Fibroblast of peridontal ligament (primary cell): Measurements from ENCODE around the gene ANK3.

Experiments used
- DNase-seq: peaks from one replicate; pipeline ENCODE4 v3.0.0-alpha.2; 2010; ENCODE audit errors: extremely low read depth

The ANK3 gene

DNA sequence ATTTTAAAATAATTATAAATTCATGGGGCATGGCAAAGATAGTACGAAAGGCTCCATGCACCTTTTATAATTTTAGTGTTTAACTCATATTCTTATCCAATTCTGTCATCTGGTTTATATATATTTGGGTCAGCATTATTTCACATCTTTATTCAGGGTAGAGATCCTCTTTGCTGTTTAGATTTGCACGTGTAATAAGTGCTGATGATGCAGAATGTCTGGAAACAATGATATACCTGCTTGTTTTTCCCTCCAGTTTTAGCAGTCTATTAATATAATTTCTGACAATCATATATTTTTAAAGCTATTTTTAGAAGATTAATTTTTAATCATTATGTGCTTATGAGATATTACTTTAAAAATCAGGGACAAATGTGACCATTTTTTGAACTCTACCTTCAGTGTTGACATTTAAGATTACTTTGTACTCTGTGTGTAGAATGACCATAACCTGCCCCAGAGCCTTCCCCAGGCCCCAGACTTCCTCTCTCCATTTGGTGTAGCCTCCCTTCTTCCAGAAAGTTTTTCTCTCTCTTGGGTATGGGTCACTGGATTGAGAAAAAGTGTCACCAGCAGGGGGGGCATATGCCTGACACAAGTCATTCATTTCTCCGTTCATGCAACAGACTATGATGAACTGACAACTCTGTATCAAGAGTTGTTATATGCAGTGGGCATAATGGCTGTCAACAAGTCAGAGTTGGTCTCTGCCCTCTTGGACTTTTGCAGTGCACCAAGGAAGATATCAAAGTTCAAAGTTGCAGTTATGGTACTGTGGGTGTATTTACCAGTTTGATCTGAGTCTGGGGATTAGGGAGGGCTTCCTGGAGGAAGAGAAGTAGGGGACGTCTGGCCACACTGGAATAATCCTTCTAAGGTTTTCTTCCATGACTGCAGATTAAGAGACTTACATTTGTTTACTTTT lies 290.7 kb downstream of the ANK3 start:
- DNase-seq, result no peak

DNA sequence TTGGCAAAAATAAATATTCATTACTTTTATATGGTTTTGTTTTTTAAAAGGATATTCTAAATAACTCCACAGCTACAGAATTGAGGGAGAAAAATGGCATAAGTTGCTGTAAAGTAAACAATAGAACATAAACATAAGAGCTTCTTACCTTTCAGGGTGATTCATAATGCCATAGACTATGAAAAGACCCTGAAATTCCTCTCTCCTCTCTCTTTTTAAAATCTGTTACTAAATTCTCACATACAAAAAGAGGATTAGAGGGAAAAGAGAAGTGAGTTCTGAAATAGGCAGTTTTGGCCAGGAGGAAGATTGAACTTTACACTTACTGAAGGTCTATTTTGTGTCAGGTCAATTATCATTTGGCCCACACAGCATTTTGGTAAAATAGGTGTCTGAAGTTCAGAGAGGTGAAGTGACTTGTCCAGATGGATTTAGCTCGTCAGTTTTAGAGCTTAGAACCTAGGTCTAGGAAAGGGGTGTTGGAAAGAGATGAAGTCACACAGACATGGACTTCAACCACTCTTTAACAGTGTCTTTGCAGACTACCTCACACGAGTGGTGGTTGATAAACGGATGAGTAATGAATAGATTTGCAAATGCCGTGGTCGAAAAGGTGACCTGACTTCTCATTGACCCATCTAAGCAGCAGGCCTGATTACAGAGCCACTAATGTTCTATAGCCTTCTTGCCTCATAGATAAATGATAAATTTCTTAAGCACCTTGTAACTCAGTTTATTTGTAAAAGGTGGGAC lies 292.7 kb downstream of the ANK3 start:
- no peak for DNase-seq

DNA sequence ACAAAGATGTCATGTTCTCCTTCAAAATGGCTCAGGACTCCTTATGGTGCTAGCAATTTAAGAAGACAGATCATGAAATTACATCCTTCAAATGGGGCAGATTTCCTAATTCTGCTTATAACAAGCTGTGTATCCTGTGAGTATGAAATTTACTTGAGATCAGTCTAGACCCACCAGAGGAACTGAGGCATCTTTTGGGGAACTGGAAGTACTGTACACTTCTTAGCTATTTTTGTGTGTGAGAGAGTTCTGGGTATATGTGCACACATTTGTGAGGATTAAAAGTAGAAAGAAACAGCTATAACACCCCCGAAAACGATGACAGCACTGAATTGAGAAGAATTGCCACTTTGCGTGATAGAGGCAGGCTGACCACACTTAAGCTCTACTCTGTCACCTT lies 296.4 kb downstream of the ANK3 start:
- no peak for DNase-seq

DNA sequence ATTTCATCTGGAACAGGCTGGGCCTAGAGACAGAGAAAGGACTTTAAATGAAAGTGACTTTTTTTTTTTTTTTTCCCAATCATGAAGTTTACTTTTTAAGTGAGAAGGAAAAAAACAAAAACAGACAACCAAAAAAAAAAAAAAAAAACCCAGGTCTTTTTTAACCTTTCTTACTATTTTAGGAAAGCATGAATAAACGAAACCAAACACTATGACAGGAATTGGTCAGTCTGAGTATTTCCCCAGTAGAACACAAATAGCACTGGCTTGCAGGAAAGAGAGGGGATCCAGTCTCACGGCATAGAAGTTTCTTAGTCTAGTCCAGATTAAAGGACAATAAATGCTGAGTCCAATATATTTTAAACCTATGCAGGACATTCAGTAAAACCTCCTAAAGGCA lies 302.8 kb downstream of the ANK3 start:
- no peak for DNase-seq

DNA sequence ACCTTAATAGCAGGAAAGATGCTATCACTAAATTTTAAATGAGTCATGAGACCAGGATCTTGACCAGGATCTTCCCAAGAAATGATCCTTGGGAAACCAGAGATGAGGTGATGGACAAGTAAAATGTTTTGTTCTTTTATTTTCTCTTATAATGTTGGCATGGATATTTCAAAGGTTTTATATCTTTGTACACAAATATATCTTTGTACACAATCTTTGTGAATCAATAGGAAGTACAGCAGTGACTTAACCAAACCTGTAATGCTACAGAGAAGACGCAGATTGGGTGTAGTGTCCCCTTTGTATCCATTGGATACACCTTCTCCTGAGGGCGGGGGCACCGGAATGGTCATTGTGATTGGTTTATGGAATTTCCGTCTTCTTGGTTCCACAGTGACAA lies 303.3 kb downstream of the ANK3 start:
- DNase-seq, result no peak

DNA sequence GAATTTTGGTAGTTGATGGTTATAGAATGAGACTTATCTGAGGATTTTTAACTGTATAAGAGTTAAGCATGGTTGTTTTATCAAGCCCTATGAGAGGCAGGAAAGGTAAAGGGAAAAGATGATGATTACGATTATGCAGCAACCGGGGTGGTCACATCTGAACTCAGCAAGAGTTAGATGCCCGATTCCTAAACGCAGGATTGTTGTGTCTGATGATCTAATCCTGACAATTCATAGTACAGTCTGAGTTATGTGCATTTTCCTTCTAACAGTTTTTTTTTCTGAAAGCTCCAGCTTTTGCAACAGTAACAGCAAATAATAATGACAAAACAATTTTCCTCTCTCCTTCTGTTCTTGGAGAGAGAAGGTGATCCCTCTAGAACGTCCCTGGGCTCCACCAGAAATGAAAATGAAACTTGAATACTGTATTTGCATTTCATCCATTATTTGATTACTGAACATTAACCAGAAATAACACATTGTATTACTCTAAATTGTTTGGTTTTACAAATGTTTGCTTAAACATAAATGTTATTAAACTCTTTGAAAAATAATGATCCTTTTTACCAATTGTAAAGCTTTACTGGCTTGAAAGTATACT lies 306.8 kb downstream of the ANK3 start:
- no peak for DNase-seq

DNA sequence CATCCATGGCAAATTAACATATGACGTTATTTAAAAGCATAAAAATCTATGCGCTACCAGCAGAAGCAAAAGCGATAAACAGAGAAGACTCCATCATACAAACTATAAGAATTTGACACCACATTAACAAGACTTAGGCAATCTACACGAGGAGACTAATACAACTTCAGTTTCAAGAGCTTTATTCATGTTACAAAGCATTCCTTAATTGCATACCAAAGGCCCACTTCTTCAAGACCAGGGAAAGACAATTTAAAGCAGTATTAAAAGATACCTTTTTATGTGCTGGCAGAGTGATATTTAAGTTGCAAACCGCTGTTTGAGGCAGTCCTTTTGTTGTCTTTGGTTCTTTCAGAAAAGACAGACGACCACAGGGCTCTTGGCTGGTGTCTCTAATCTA lies 307.3 kb downstream of the ANK3 start:
- DNase-seq, result no peak

DNA sequence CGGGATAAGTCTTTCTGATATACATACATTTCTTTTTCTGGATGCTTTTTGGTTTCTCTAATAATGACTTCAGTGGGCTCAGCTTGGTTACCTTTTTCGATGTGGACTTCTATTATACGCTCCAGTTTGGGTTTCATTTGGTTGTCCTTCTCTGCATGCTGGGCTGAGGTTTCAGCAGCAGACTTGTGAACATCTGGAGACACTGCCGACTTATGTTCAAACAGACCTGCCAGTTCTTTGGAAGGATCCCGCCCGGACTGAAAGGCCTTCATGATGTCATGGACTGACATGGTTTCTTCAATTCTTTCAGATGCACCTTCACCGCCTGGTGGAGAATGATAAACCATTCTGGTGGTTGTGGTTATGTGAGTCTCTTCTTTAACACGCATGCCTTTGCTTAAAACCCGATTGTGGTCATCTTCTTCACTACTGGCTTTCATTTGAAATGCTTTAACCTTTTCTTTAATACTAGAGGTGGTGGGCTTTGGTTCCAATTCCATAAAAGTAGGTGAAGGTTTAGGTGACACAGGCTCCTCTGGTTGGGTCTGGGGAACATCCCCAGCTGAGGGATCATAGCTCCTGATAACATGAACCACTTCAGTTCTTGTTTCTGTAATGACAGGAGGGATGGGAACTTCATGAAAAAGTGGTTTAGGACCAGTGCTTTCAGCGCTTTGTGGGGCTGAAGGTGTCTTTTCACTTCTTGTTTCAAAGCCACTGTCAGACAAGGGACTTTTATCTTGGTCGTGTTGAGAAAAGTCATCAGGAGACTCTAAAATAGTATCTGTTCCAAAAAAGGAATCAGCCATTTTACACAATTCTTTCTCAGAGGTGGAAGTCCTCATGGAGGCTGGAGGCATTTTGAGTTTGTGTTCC lies 315.7 kb downstream of the ANK3 start:
- no peak for DNase-seq

DNA sequence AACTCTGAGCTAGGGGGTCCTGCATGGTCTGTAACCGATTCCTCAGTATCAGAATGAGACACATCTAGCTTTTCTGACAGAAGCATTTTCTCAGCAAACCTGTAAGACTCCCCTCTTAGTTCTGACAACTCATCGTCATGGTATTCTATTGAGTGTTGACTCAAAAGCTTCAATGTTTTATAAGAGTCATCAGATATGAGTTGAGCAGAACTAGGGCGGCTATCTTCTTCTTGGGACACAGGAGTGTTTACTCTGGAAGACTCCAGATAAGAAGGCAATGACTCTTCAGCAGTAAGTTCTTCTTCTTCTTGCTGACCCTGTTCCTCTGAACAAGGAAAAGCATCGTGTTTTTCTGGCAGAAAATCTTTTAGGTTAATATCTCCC lies 316.3 kb downstream of the ANK3 start:
- no peak for DNase-seq

DNA sequence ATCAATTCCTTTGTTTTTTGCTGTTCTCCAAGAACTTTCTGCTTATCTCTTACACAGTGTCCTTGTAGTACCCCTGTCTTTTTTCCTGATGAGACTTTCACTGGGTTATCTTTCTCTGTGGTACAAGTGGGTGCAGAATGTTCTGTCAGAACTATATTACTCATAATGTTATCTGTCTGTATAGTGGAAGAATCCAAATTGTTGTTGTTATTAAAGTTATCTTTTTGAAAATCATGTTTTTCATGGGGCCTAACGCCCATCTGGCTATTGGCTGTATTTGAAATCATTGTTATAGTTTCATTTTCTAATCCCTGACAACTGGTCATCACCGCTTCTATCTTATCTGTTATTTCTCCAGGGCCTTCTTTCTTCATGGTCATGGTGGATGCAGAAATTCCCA lies 320.4 kb downstream of the ANK3 start:
- DNase-seq, result no peak

DNA sequence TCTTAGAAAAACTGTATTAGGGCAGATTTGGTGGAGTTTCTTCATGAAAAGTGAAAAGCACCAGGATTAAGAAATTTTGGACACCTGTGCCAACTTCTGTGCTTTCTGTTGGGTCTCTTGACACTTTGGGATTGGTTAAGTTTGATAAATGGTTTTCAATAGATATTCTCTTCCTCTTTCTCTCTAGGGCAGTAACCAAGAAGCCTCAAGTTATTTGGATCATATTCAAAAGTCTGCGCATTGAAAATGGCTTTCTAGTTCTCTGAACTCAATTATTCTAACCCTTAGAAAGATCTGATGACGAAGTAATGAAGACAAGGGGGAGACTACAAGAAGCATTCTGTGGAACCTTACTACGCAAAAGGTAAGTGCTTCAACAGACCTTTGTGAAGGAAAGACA lies 339.3 kb downstream of the ANK3 start:
- no peak for DNase-seq

DNA sequence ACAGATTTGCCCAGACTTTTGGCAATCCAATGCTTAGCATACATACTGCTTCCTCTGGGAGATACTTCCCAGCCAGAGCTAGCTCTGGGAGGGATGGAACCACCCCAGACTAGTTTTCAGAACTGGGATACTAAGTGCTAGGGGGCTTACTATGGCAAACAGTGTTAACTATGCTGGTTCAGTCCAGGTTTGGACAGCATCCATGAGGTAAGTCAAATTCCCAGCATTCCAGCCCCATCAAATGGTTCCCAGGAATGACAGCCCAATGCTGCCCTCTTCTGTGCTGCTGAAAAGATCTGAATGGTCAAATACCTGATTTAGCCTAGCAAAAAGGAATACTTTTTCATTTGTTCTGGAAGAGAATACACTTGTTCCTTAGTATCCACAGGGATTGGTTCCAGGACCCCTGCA lies 341.6 kb downstream of the ANK3 start:
- DNase-seq, result no peak

DNA sequence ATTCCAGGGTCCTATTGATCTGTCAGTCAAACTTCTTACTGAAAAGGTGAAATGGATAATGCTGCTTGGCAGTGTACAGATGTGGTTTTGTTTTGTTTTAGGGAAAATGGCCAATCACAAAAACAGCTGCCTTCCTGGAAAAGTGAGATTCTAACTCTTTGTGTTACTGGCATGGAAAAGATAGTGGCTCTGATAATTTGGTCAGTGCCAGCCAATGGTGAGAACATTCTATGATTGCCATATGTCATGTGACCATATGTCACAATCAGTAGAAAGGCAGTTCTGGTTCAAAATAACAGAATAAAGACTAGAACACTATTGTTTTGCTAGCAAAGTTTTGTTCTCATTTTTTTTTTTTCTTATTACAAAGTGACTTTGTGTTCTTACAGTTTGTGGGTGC lies 344.1 kb downstream of the ANK3 start:
- DNase-seq, result no peak

DNA sequence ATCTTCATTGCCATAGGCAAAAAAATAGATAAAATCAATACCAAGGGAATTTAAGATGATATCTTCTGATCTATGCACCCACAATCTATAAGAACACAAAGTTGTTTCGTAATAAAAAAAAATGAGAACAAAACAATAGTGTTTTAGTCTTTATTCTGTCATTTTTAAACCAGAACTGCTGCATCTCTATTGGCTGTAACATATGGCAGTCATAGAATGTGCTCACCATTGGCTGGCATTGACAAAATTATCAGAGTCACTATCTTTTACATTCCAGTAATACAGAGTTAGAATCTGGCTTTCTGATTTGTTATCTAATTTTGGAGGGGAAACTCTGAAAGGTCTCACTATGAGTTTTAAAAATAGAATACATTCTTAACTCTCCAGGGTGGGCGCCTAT lies 344.7 kb downstream of the ANK3 start:
- DNase-seq, result no peak

DNA sequence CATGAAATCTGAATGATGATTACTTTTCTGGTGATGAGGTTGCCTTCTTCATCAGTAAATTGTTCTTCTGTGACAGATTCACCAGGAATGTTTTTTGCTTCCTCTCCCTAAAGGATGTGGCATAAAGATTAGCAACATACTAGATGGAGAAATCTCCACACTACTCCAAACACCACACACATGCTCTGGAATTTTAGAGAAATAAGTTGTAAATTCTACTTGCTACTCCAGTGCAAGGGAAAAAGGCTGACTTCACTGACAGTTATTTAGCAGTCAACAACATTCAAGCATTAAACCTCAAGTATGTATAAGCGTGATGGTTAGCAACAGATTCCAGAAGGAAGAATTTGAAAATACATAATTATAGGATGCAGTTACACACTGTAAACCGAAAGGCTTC lies 345.4 kb downstream of the ANK3 start:
- peak; percentile 68 for DNase-seq

DNA sequence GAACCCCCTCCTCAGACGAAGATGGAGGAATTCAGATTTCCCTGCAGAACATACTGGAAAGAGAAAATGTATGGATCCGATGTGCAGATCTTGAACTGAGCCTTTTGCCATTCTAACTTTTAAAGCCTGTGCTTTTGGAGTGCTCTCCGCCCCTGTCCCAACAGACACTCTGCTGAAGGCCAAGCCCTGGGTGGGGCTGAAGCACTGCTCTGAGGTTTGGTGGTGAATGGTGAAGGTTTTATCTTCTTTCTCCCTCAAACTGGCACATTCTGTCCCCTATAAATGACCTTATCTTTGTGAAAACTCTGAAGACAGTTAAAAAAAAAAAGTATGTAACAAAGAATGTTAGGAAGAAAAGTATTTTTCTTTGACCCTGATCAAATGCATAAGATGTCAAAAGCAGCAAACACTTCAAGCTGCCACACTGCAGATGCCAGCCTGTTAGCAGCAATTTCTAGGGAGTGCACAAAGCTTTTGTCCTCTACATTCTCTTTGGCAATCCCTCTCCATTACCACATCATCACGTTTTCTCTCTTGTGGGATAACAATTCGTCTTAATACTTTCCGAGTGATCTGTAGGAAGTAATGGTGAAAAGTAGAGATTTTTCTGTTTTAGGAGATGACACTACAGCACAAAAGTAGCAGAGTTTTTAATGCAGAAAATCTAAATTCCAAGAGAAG lies 346.0 kb downstream of the ANK3 start:
- DNase-seq, result no peak

DNA sequence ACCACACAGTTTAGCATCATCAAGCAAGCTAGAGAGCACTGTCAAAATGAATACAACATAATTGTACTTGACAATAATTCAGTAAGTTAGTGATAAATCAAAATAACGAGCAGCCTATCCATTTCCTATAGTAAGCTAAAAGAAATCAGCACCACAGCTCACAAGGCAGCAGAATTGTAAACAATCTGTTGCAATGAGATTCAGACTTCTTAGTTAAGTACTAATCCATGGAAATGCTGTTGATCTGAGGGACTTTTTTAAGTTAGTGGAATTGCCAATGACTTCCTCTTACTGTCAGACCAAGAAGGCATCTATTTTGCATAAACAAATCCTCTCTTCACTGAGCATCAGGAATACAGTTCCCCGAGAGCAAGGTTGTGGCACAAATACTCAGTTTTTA lies 346.8 kb downstream of the ANK3 start:
- DNase-seq, result peak; percentile 9

DNA sequence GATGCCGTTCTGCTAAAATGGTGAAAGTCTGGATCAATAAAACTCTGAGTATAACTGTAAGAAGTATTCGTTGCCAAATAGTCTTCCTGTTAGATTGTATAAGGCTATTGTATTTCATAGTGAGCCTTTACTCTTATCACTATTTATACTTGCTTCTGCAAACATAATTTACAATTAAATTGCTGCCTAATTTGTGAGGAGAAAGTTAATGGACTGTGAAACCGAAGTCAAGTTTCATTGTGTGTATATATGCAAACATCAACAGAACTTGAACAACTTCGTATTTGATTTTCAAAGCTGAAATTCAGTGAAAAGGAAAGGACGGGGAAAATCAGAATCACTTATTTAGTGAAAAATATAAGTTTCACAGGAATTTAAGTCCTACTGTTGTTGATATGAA lies 347.4 kb downstream of the ANK3 start:
- DNase-seq, result no peak

DNA sequence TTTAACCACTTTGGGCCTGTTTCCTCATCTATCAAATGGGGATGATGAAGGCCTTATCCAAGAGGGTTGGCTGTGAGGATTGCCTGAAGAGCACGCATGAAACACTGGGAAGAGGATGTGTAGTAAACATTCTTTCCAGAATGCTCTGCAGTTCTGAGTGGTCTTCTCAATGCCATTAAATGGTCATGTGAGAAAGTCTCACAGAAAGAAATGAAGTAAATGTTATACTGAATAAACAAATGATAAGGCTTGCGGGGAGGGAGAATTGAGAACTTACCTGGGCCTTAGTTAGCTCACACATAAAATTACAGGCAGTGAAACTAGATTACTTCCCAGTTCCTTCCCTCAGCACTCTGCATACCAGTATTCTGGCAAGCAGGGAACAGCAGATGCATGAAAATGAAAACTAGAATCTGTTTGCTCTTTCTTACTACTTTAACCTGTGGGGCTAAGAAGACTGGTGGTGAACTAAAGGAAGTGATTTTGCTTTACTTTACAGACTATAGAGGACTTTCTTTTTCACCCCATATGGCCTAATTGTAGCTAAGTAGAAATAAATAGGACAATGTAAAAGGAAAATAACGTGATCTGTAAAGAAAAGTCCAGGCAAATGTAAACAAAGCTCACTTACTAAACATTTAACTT lies 348.1 kb downstream of the ANK3 start:
- DNase-seq, result no peak

DNA sequence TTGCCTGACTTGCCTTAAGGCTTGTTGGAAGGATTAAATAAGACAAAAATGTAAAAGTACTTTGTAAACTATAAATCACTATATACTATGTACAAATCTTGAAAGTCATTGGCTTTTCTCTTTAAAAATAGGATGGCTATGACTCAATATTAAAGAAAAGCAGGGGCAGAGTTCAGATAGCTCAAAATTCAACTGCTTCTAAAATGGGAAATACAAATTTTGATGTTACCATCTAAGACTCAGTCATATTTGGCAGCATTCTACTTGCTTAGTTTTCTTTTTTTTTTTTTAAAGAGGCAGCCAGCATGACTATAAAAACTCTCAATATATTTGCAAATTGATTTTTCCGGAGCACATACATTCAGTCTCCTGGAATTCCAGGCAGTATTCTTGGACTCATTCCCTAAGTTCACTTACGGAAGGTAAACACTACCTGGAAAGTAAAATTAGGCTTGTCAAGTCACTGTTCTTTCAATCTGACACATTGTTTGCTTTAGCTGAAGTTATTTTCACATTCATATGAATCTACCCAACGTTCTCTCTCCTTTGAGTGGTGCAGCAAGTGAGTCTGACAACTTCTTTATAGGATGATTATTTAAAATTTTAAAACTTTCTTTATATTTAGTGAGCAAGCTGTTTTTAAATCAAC lies 349.5 kb downstream of the ANK3 start:
- DNase-seq, result no peak
